WTC11 (cell line): ENCODE measurements around the gene CTH. TPM values are rescaled to one million over a fixed set of nuclear protein-coding genes. Genes with fewer than 3 reads are reported as not detected.
A peak's percentile ranks its signal among the peaks of the same experiment; 100 is the strongest.

Experiments
- ATAC-seq: fragments of 200-7000 bp; cut with Tn5 transposase; 2 replicates; pipeline ENCODE4 v1.10.0; 2021; ENCODE audit warnings: mild to moderate bottlenecking, moderate library complexity
- CTCF ChIA-PET: fragments of 300-600 bp; sonication (Branson Sonifier 250); formaldehyde crosslinking; loops from one replicate; lab custom pipeline; 2021; ENCODE audit warnings: antibody characterized with exemption; lab: Charles Lee
- POLR2A ChIA-PET: fragments of 350-600 bp; sonication (Branson Sonifier 250); formaldehyde crosslinking; loops from one replicate; lab custom pipeline; 2021; ENCODE audit warnings: antibody characterized with exemption; lab: Charles Lee
- DNase-seq: peaks from one replicate; pipeline ENCODE4 v3.0.0; 2021; ENCODE audit warnings: low spot score
- H3K27ac Mint-ChIP-seq: 2 replicates; pipeline ENCODE4 v1.8.0; 2021; ENCODE audit warnings: mixed read lengths
- H3K27me3 Mint-ChIP-seq: 2 replicates; pipeline ENCODE4 v1.8.0; 2021; ENCODE audit warnings: low read depth, mild to moderate bottlenecking, moderate library complexity, mixed read lengths
- H3K36me3 Mint-ChIP-seq: 2 replicates; pipeline ENCODE4 v1.8.0; 2021; ENCODE audit warnings: mixed read lengths
- H3K4me1 Mint-ChIP-seq: 2 replicates; pipeline ENCODE4 v1.8.0; 2022; ENCODE audit warnings: mixed read lengths
- H3K4me3 Mint-ChIP-seq: 2 replicates; pipeline ENCODE4 v1.8.0; 2021; ENCODE audit warnings: mild to moderate bottlenecking, moderate library complexity, mixed read lengths
- H3K9me3 Mint-ChIP-seq: 2 replicates; pipeline ENCODE4 v1.8.0; 2021; ENCODE audit warnings: mixed read lengths
- ETV6 ChIP-seq: sonication (generic); formaldehyde crosslinking; IDR thresholded peaks from 2 replicates; pipeline ENCODE4 v1.8.1; 2022; ENCODE audit warnings: mild to moderate bottlenecking, missing genetic modification reagents
- FOXP4 ChIP-seq: sonication (generic); formaldehyde crosslinking; IDR thresholded peaks from 2 replicates; pipeline ENCODE4 v1.8.0; 2022; ENCODE audit warnings: mild to moderate bottlenecking, missing genetic modification reagents
- GTF2I ChIP-seq: fragments of 250-450 bp; sonication (Bioruptor Pico); conservative IDR thresholded peaks from 2 replicates; pipeline ENCODE4 v1.4.0; 2021; ENCODE audit warnings: mild to moderate bottlenecking
- HMGXB4 ChIP-seq: sonication (generic); formaldehyde crosslinking; IDR thresholded peaks from 2 replicates; pipeline ENCODE4 v1.8.1; 2023; ENCODE audit warnings: mild to moderate bottlenecking, moderate library complexity, missing genetic modification reagents
- KAT7 ChIP-seq: sonication (generic); formaldehyde crosslinking; IDR thresholded peaks from 2 replicates; pipeline ENCODE4 v1.8.1; 2023; ENCODE audit warnings: missing genetic modification reagents, mild to moderate bottlenecking, borderline replicate concordance
- NR3C1 ChIP-seq: sonication (generic); formaldehyde crosslinking; conservative IDR thresholded peaks from 2 replicates; pipeline ENCODE4 v1.8.1; 2023; ENCODE audit warnings: low read depth, mild to moderate bottlenecking, missing genetic modification reagents
- STAT6 ChIP-seq: sonication (generic); formaldehyde crosslinking; conservative IDR thresholded peaks from 2 replicates; pipeline ENCODE4 v1.8.1; 2023; ENCODE audit warnings: mild to moderate bottlenecking, low read depth, missing genetic modification reagents, moderate library complexity
- TCF7 ChIP-seq: sonication (generic); formaldehyde crosslinking; IDR thresholded peaks from 2 replicates; pipeline ENCODE4 v1.8.0; 2022; ENCODE audit warnings: mild to moderate bottlenecking, low read depth, missing genetic modification reagents, moderate library complexity
- TEAD4 ChIP-seq: sonication (generic); formaldehyde crosslinking; IDR thresholded peaks from 2 replicates; pipeline ENCODE4 v1.8.0; 2022; ENCODE audit warnings: mild to moderate bottlenecking, missing genetic modification reagents
- total RNA-seq: library from RNA; stranded (reverse); gene quantifications from 3 replicates; pipeline ENCODE4 v1.2.3, GENCODE V29; 2021

The CTH gene
- total RNA-seq, 1 experiment from 2014 or later, result 27.8 TPM

- peaks cover 6% of the 10 kb centered on the region; the same call in 1 of the 2 replicates for H3K9me3 Mint-ChIP-seq
- no peak overlapping the region for H3K27ac Mint-ChIP-seq
- CTCF ChIA-PET, result no interaction called here
- no peaks in the 10 kb centered on the region for H3K36me3 Mint-ChIP-seq
- ATAC-seq, result no peak
- peaks cover 4% of the 10 kb centered on the region for H3K4me1 Mint-ChIP-seq
- no peaks in the 10 kb centered on the region for H3K27me3 Mint-ChIP-seq
- H3K4me3 Mint-ChIP-seq, result no peak overlapping the region
- POLR2A ChIA-PET, result interaction anchor here (0.5 kb wide), 1 partner anchor 1600 kb away, joined by 3 read pairs; no protein-coding TSS in a partner anchor
- TF ChIP-seq TCF7 (CRISPR knock-in tag), result no peak
- no peak for TF ChIP-seq FOXP4 (CRISPR knock-in tag)
- no peak for TF ChIP-seq TEAD4 (CRISPR knock-in tag)
- TF ChIP-seq, all 79 proteins: peak for 0
- DNase-seq, result no peak
Measured at GRCh38 chr1:70485624-70486023, 74.6 kb downstream of the CTH start.

GRCh38 chr1:70486676-70487458 is 75.8 kb downstream of the CTH start:
- Mint-ChIP-seq H3K4me1 (peaks cover 4% of the 10 kb centered on the region), H3K27me3 (no peaks in the 10 kb centered on the region), H3K4me3 (no peak overlapping the region), H3K27ac (peak overlapping the region; percentile 15; the same call in 1 of the 2 replicates), H3K36me3 (no peaks in the 10 kb centered on the region), H3K9me3 (peaks cover 6% of the 10 kb centered on the region; the same call in 1 of the 2 replicates)
- DNase-seq, result no peak
- ATAC-seq, result no peak
- ChIA-PET CTCF (interaction anchor here (0.7 to 1.5 kb wide), 7 partner anchors 50 to 353 kb away, joined by 3 read pairs; partner anchors contain the start of gene ANKRD13C), POLR2A (interaction anchor here (0.9 kb wide), 1 partner anchor 76 kb away, joined by 4 read pairs; the partner anchor contains the start of gene CTH)
- TF ChIP-seq STAT6 (CRISPR knock-in tag), result no peak

GRCh38 chr1:70487459-70487815 is 76.4 kb downstream of the CTH start:
- TF ChIP-seq GTF2I (CRISPR knock-in tag), result no peak
- TF ChIP-seq HMGXB4 (CRISPR knock-in tag), result 0 out of 2 replicates have a peak, but pooled peaks have one; percentile 5
- TF ChIP-seq, all 79 proteins: peak for 1
- ChIA-PET CTCF (interaction anchor here (0.7 to 1.5 kb wide), 7 partner anchors 50 to 354 kb away, joined by 3 read pairs; partner anchors contain the start of gene ANKRD13C), POLR2A (no interaction called here)
- no peaks in the 10 kb centered on the region for H3K36me3 Mint-ChIP-seq
- no peak overlapping the region for H3K4me3 Mint-ChIP-seq
- H3K27me3 Mint-ChIP-seq, result no peaks in the 10 kb centered on the region
- no peak overlapping the region for H3K27ac Mint-ChIP-seq
- H3K4me1 Mint-ChIP-seq, result peaks cover 4% of the 10 kb centered on the region
- ATAC-seq, result peak; percentile 33
- H3K9me3 Mint-ChIP-seq, result peaks cover 6% of the 10 kb centered on the region; the same call in 1 of the 2 replicates
- DNase-seq, result no peak

GRCh38 chr1:70487910-70488665 is 77.0 kb downstream of the CTH start:
- ATAC-seq (peak; percentile 98), DNase-seq (peak; percentile 47)
- Mint-ChIP-seq H3K36me3 (no peaks in the 10 kb centered on the region), H3K4me3 (no peak overlapping the region), H3K27ac (no peak overlapping the region), H3K4me1 (peaks cover 4% of the 10 kb centered on the region), H3K27me3 (no peaks in the 10 kb centered on the region), H3K9me3 (peaks cover 6% of the 10 kb centered on the region; the same call in 1 of the 2 replicates)
- POLR2A ChIA-PET, result no interaction called here
- CTCF ChIA-PET, result interaction anchor here (1.2 kb wide), 1 partner anchor 134 kb away, joined by 3 read pairs; the partner anchor contains the start of gene ANKRD13C
- no peak for TF ChIP-seq NR3C1 (CRISPR knock-in tag)
- TF ChIP-seq KAT7, result no peak
- no peak for TF ChIP-seq ETV6
- no peak for TF ChIP-seq FOXP4 (CRISPR knock-in tag)
- no peak for TF ChIP-seq STAT6 (CRISPR knock-in tag)
